Measurements from ENCODE around the gene SH2D2A.
"Not testable (repeated sequence)": the region's sequence is repeated elsewhere in the genome, so short reads cannot be mapped to it uniquely, and the experiment has no call there.

SH2D2A gene

GRCh38 chr1:156768610-156769295 lies 47.9 kb downstream of the SH2D2A start:
- no peak for DNase-seq (ENCODE audit: low spot score)

- DNase-seq (ENCODE audit: low spot score), result no peak
Measured at GRCh38 chr1:156767879-156768604, 48.6 kb downstream of the SH2D2A start.

- peak; percentile 99 for DNase-seq (ENCODE audit: low spot score)
Measured at GRCh38 chr1:156767101-156767878, 49.4 kb downstream of the SH2D2A start, which contains the start of gene PRCC. Gene PRCC, plus strand, starts transcription at chr1:156767535. Its CDS starts 237 bp downstream, at chr1:156767772.

- no peak for DNase-seq (ENCODE audit: low spot score)
Measured at GRCh38 chr1:156766298-156767100, 50.1 kb downstream of the SH2D2A start.

- DNase-seq (ENCODE audit: low spot score), result no peak
Measured at GRCh38 chr1:156765666-156766065, 51.0 kb downstream of the SH2D2A start.

GRCh38 chr1:156765136-156765535 lies 51.5 kb downstream of the SH2D2A start:
- not testable (repeated sequence) for DNase-seq (ENCODE audit: low spot score)

- no peak for DNase-seq (ENCODE audit: low spot score)
Measured at GRCh38 chr1:156760796-156761104, 55.9 kb downstream of the SH2D2A start.

GRCh38 chr1:156760092-156760795 lies 56.4 kb downstream of the SH2D2A start:
- no peak for DNase-seq (ENCODE audit: low spot score)

- DNase-seq (ENCODE audit: low spot score), result not testable (repeated sequence)
Measured at GRCh38 chr1:156757572-156758253, 58.9 kb downstream of the SH2D2A start.

GRCh38 chr1:156756355-156756754 lies 60.3 kb downstream of the SH2D2A start:
- DNase-seq (ENCODE audit: low spot score), result no peak
